Mucosa of rectum (tissue), 2 donors: Measurements from ENCODE around the gene IQCK.

ENCODE experiments used
- H3K27ac ChIP-seq, 2 donors: one replicate each; pipeline ENCODE4 v1.7.0; 2013; ENCODE audit warnings: inconsistent platforms in 2 of 2, low read depth in 2 of 2, low read length in 2 of 2
- H3K27me3 ChIP-seq, 2 donors: one replicate each; pipeline ENCODE4 v1.7.0; 2013; ENCODE audit warnings: low read length in 2 of 2; ENCODE audit not compliant: control insufficient read depth in 2 of 2, insufficient read depth in 2 of 2
- H3K36me3 ChIP-seq, 2 donors: one replicate each; pipeline ENCODE4 v1.7.0; 2013; ENCODE audit warnings: low read length in 2 of 2; ENCODE audit not compliant: control insufficient read depth in 2 of 2, insufficient read depth in 2 of 2
- H3K4me1 ChIP-seq, 2 donors: one replicate each; pipeline ENCODE4 v1.7.0; 2013; ENCODE audit warnings: low read length in 2 of 2, mild to moderate bottlenecking in 1 of 2; ENCODE audit not compliant: control insufficient read depth in 2 of 2, insufficient read depth in 2 of 2
- H3K4me3 ChIP-seq, 2 donors: one replicate each; pipeline ENCODE4 v1.7.0; 2013; ENCODE audit warnings: low read length in 2 of 2
- H3K9ac ChIP-seq, 2 donors: one replicate each; pipeline ENCODE4 v1.7.0; 2013; ENCODE audit warnings: low read length in 2 of 2, low read depth in 1 of 2, mild to moderate bottlenecking in 1 of 2
- H3K9me3 ChIP-seq, 2 donors: one replicate each; pipeline ENCODE4 v1.7.0; 2013; ENCODE audit warnings: low read length in 2 of 2; ENCODE audit not compliant: control insufficient read depth in 2 of 2
- donor health status: healthy.
- donor health status: Normal muscosa, but diverticular disease.

Gene IQCK

DNA sequence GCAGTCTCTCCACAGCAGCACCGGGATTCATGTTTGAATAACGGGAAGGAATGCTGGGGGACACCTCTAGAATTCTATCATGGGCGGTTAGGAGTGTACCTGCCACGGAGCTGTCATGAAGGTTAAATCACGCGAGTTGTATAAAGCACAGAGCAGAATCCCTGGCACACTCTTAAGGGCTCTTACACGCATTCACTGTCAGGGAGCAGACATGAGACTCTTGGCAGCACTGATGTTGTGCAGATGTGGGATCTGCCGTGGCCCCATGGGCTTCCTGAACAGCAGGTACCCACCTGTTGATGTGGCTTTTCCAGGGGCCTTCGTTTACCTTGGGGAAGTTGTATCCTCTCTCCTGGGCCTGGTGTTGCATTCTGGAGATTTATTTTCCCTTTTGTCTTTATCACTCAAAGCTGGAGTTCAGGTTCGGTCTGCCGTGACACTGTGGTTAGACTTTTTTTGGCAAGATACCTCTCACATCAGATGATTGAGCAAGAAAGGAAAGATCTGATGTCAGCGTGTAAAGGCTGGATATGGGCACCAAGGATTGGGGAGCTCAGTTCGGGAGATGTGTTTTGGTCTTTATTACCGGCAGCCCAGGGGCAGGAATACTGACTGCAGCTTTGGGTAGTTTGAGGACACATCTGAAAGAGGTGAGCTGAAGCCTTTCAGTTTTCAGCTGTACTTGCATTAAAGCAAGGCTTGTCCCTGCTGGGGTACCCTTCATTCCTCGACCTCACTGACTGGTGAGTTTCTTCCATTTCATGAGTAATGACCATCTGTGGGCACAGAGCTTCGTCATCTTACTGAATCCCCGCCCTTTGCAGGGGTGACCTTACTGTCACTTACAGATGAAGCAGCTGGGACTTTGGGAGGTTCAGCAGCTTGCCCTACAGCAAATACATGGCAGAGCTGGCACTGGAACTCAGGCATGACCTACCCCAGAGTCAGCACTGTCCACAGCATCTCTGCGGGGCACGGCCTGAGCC, 19.3 kb upstream of the IQCK start:
- Histone ChIP-seq H3K9me3 (no peaks in the 10 kb centered on the region), H3K4me3 (no peak overlapping the region), H3K27ac (peak overlapping the region; percentile 63 to 71), H3K36me3 (peaks cover 3 to 23% of the 10 kb centered on the region in 2 donors), H3K4me1 (peaks cover 50 to 57% of the 10 kb centered on the region in 2 donors), H3K9ac (no peak overlapping the region), H3K27me3 (no peaks in the 10 kb centered on the region)

DNA sequence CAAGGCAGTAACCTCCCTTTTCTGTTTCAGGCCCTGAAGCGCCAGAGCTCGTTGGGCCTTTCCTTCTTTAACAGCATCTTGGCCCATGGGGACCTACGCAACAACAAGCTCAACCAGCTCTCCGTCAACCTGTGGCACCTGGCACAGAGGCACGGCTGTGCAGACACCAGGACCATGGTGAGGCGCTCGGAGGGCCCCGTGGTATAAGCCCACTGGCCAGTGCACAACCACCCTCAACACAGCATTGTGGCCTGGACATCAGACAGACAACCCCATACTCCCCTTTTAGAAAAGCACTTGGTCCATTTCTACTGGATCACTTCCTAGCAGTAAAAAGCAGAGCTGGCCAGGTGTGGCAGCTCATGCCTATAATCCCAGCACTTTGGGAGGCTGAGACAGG, 18.6 kb upstream of the IQCK start:
- no peak overlapping the region for H3K4me3 ChIP-seq
- no peak overlapping the region for H3K9ac ChIP-seq
- H3K4me1 ChIP-seq = peaks cover 50 to 59% of the 10 kb centered on the region in 2 donors
- H3K9me3 ChIP-seq = no peaks in the 10 kb centered on the region
- H3K27me3 ChIP-seq = no peaks in the 10 kb centered on the region
- peaks cover 3 to 30% of the 10 kb centered on the region in 2 donors for H3K36me3 ChIP-seq
- H3K27ac ChIP-seq = peak overlapping the region; percentile 29 to 63

DNA sequence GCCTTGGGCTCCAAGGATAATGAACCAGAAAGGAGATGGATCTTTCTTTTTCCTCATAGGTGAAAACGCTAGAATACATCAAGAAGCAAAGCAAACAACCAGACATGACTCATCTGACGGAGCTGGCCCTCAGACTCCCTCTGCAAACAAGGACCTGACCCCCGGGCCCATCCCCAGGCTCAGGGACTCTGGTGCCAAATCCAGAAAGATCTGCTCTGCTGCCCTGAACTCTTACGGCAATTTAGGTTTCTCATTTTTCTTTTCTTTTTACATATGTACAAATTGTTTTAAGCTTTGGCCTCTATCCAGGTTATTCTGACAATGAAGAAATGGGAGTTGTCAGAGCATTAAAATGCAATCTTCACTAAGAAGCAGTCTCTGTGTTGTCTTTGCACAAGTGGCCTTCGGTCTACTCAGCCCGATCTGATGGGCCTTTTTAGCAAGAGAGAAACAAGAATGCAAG, 17.7 kb upstream of the IQCK start:
- Histone ChIP-seq H3K36me3 (peaks cover 12 to 38% of the 10 kb centered on the region in 2 donors), H3K9me3 (no peaks in the 10 kb centered on the region), H3K4me3 (no peak overlapping the region), H3K4me1 (peaks cover 49 to 57% of the 10 kb centered on the region in 2 donors), H3K27ac (peak overlapping the region; percentile 52 to 61), H3K9ac (no peak overlapping the region), H3K27me3 (no peaks in the 10 kb centered on the region)

DNA sequence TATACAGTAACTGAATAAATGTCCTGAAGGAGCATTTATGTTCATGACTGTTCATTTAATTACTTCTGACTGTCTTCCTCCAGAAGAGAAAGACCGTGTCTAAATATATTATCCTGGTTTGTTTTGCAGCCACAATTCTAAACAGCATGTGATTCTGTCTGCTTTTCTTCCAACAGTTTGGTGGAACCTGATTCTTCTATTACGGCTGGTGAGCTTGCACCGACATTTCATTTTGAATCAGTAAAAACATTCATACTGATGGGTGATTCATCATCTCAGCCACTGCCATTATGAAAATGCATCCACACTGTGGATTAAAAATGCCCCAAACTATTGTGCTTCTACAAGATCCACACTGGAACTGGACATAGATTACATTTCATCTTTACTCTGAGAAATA, 17.0 kb upstream of the IQCK start:
- H3K27ac ChIP-seq = peak overlapping the region; percentile 52 to 61
- no peak overlapping the region for H3K9ac ChIP-seq
- no peaks in the 10 kb centered on the region for H3K27me3 ChIP-seq
- no peak overlapping the region for H3K4me3 ChIP-seq
- H3K36me3 ChIP-seq = peaks cover 16 to 44% of the 10 kb centered on the region in 2 donors
- peaks cover 43 to 50% of the 10 kb centered on the region in 2 donors for H3K4me1 ChIP-seq
- no peaks in the 10 kb centered on the region for H3K9me3 ChIP-seq

DNA sequence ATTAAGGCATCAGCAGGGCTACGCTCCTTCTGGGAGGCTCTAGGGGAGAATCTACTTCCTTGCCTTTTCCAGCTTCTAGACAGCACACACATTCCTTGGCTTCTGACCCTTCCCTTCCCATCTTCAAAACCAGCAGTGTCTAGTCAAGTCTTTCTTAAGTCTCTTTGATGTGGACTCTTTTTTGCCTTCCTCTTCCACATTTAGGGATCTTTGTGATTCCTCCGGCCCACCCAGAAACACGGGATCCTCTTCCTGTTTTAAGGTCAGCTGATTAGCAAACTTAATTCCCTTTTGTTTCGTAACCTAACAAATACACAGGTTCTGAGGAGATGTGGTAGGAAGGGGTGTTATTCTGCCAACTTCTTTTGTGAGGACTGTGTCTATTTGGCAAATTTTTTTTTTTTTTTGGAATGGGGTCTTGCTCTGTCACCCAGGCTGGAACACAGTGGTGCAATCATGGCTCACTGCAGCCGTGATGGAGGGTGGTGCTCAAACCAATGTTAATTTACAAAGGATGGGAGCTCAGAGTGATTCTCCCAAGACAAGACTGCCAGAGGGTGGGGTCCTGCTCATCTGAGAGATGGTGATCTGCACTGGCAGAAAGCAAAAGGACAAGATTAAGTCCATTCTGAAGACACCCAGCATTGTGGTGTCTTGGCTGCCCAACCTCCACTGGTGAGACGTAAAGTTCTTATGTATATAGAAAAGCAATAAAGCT, 14.7 kb upstream of the IQCK start:
- H3K27ac ChIP-seq = peak overlapping the region in 1 of 2 donors; percentile 23
- no peaks in the 10 kb centered on the region for H3K27me3 ChIP-seq
- H3K9me3 ChIP-seq = no peaks in the 10 kb centered on the region
- no peak overlapping the region for H3K9ac ChIP-seq
- peaks cover 20 to 50% of the 10 kb centered on the region in 2 donors for H3K36me3 ChIP-seq
- no peak overlapping the region for H3K4me3 ChIP-seq
- peaks cover 22 to 28% of the 10 kb centered on the region in 2 donors for H3K4me1 ChIP-seq

DNA sequence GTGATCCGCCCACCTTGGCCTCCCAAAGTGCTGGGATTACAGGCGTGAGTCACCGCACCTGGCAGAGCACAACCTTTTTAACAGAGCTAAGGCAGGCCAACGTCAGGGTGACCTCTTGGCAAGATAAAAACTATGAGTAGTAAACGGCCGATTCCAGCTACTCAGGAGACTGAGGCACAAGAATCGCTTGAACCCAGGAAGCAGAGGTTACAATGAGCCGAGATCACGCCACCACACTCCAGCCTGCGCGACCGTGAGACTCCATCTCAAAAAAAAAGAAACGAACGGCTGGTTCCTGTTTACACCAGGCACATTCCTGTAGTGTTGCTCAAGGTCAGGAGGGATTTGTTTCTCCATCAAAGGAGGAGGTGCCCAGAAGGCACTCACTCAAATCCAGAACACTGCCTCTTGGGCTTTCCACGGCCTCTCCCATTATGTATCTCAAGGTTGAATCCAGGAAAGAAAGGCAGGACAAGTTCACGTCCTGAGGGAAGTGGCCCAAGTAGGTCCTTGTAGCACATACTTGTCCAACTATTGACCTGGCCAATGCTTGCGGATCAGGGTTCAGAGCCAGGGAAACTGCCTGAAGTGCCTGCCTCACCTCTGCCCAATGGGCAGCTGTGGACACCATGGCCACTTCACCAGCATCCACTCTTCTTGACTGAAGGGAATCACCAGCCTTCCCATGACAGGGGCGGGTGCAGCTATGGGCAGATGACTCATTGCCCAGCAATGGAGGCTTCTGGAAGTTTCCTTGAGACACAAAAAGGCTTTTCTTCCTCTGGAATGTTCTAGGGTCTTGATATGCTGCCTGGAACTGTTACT, 13.5 kb upstream of the IQCK start:
- no peaks in the 10 kb centered on the region for H3K9me3 ChIP-seq
- peaks cover 10 to 17% of the 10 kb centered on the region in 2 donors for H3K4me1 ChIP-seq
- H3K27ac ChIP-seq = peak overlapping the region in 1 of 2 donors; percentile 27
- H3K4me3 ChIP-seq = no peak overlapping the region
- H3K9ac ChIP-seq = no peak overlapping the region
- H3K36me3 ChIP-seq = peaks cover 30 to 53% of the 10 kb centered on the region in 2 donors
- no peaks in the 10 kb centered on the region for H3K27me3 ChIP-seq

DNA sequence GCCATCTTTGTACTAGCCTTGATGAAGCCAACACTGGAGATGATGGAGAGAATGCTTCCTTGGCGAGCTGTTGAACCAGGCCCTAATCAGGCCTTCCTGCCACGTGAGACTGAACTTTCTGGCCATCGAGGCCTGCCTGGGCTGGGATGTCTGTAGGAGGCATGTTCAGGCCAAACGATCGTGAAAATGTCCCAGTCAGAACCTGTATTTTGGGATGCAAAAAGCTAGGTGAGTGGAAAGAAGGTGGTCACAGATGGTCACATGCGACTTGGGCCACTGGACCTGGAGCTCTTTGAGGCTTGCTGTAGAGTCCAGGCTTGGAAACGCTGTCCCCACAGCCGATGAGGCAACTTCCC, 12.9 kb upstream of the IQCK start:
- no peaks in the 10 kb centered on the region for H3K27me3 ChIP-seq
- no peak overlapping the region for H3K4me3 ChIP-seq
- no peak overlapping the region for H3K27ac ChIP-seq
- peaks cover 4 to 12% of the 10 kb centered on the region in 2 donors for H3K4me1 ChIP-seq
- peaks cover 30 to 53% of the 10 kb centered on the region in 2 donors for H3K36me3 ChIP-seq
- H3K9me3 ChIP-seq = no peaks in the 10 kb centered on the region
- no peak overlapping the region for H3K9ac ChIP-seq

DNA sequence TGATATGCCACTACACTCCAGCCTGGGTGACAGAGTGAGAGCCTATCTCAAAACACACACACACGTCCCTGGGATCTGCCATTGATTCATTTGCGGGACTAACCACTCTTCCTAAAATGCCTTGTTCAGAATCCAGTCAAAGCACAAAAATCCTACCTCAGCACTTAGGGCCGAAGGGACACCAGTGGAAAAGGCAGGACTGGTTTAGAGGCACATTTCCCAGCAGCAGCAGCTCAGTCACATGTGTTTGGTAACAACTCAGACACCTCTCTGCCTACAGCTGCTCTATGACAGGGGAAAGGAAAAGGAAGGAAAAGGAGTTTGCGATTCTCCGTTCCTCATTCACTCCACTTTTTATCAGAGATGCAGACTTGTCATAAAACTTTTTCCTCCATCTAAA, 12.2 kb upstream of the IQCK start:
- Histone ChIP-seq H3K36me3 (peaks cover 30 to 59% of the 10 kb centered on the region in 2 donors), H3K9ac (no peak overlapping the region), H3K27me3 (no peaks in the 10 kb centered on the region), H3K4me1 (peaks cover 0 to 5% of the 10 kb centered on the region in 2 donors), H3K9me3 (no peaks in the 10 kb centered on the region), H3K27ac (no peak overlapping the region), H3K4me3 (no peak overlapping the region)

DNA sequence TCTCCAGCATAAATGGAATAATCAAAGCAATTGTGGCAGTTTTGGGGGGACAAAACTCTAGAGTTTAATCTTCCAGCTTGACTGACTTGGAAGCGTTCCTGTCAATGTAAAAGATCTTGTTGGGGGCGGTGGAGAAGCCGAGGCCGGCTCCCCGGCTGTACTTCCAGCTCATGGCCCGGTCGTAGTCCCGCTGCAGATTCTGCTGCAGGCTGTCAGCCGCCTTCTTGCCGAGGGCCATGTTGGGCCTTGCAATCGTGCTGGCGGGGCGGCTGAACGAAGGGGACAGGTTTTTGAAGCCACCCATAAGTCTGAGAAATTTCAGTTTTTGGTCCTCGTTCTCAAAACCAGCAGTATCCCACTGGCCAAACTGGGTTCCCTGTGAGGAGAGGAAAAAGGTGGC, 11.2 kb upstream of the IQCK start:
- Histone ChIP-seq H3K27me3 (no peaks in the 10 kb centered on the region), H3K9ac (no peak overlapping the region), H3K9me3 (no peaks in the 10 kb centered on the region), H3K27ac (no peak overlapping the region), H3K36me3 (peaks cover 30 to 68% of the 10 kb centered on the region in 2 donors), H3K4me1 (peaks cover 0 to 3% of the 10 kb centered on the region in 2 donors), H3K4me3 (no peak overlapping the region)
